OCI-LY7 (cell line): Measurements from ENCODE around the gene RBMS2. TPM values are rescaled to one million over a fixed set of nuclear protein-coding genes. Genes with fewer than 3 reads are reported as not detected.

Experiments
- BruUV-seq: library from RNA; stranded (reverse); fragments of 400-500 nt; replicated peaks from 2 replicates; lab custom pipeline; 2021; lab: Mats Ljungman, UMichigan
- CTCF ChIA-PET: fragments of 300-600 bp; sonication (Branson Sonifier 250); formaldehyde crosslinking; loops from one replicate; lab custom pipeline; 2022; ENCODE audit warnings: antibody characterized with exemption; ENCODE audit not compliant: unreplicated experiment; lab: Charles Lee
- POLR2A ChIA-PET: fragments of 300-600 bp; sonication (Branson Sonifier 250); formaldehyde crosslinking; loops from one replicate; lab custom pipeline; 2022; ENCODE audit warnings: antibody characterized with exemption; lab: Charles Lee
- DNase-seq: peaks from one replicate; pipeline ENCODE4 v3.0.0-alpha.2; 2015; ENCODE audit warnings: low spot score
- H2AFZ ChIP-seq: fragments of 200-600 bp; sonication (generic), shearing (Covaris generic); 2 replicates; pipeline ENCODE4 v1.6.1; 2014; ENCODE audit warnings: mild to moderate bottlenecking, antibody characterized with exemption, low read length, moderate library complexity
- H3K27ac ChIP-seq: fragments of 200-600 bp; sonication (generic); 2 replicates; pipeline ENCODE4 v1.5.1; 2014; ENCODE audit warnings: mixed run types, low read depth, mild to moderate bottlenecking, moderate library complexity, low read length, inconsistent platforms; ENCODE audit not compliant: poor library complexity, severe bottlenecking
- H3K36me3 ChIP-seq: fragments of 200-600 bp; sonication (generic); 2 replicates; pipeline ENCODE4 v1.6.1; 2014; ENCODE audit warnings: mild to moderate bottlenecking, antibody characterized with exemption, low read length, moderate library complexity, mixed read lengths; ENCODE audit not compliant: insufficient read depth
- H3K4me1 ChIP-seq: fragments of 200-600 bp; sonication (generic); 2 replicates; pipeline ENCODE4 v1.5.1; 2014; ENCODE audit warnings: mild to moderate bottlenecking, low read length; ENCODE audit not compliant: insufficient read depth, poor library complexity, severe bottlenecking
- H3K4me2 ChIP-seq: fragments of 200-600 bp; sonication (generic); 2 replicates; pipeline ENCODE4 v1.6.1; 2014; ENCODE audit warnings: mild to moderate bottlenecking, low read length
- H3K4me3 ChIP-seq: fragments of 200-600 bp; sonication (generic); 2 replicates; pipeline ENCODE4 v1.5.1; 2014; ENCODE audit warnings: mild to moderate bottlenecking, low read depth, low read length; ENCODE audit not compliant: poor library complexity, severe bottlenecking
- H3K79me2 ChIP-seq: fragments of 200-600 bp; sonication (generic); 2 replicates; pipeline ENCODE4 v1.6.1; 2016; ENCODE audit warnings: low read depth, mild to moderate bottlenecking, low read length, moderate library complexity, mixed read lengths; ENCODE audit not compliant: insufficient read depth
- H3K9me2 ChIP-seq: fragments of 200-600 bp; sonication (generic); 2 replicates; pipeline ENCODE4 v1.6.1; 2016; ENCODE audit warnings: mild to moderate bottlenecking, low read length, mixed read lengths; ENCODE audit not compliant: insufficient read depth
- H3K9me3 ChIP-seq: fragments of 200-600 bp; sonication (generic); 2 replicates; pipeline ENCODE4 v1.6.1; 2014; ENCODE audit warnings: mild to moderate bottlenecking, mixed run types, low read length, mixed read lengths
- H4K20me1 ChIP-seq: fragments of 200-600 bp; sonication (generic); 2 replicates; pipeline ENCODE4 v1.6.1; 2014; ENCODE audit warnings: mild to moderate bottlenecking, antibody characterized with exemption, low read length, moderate library complexity, mixed read lengths; ENCODE audit not compliant: insufficient read depth
- CTCF ChIP-seq: fragments of 200-600 bp; sonication (generic); conservative IDR thresholded peaks from 2 replicates; pipeline ENCODE4 v1.5.1; 2014; ENCODE audit warnings: mild to moderate bottlenecking, antibody characterized with exemption, low read length, moderate library complexity, mixed read lengths
- EZH2phosphoT487 ChIP-seq: fragments of 200-600 bp; sonication (generic); IDR thresholded peaks from 2 replicates; pipeline ENCODE4 v1.6.1; 2018; ENCODE audit warnings: low read depth, borderline replicate concordance, mild to moderate bottlenecking, mixed run types, antibody characterized with exemption, low read length, moderate library complexity, mixed read lengths
- intact Hi-C: fragments of 100-400 bp; cut with micrococcal nuclease; formaldehyde crosslinking; loops from one replicate; pipeline ENCODE4 v1.10.0; 2022; ENCODE audit not compliant: unreplicated experiment
- total RNA-seq, 2 experiments: library from RNA; depleted of rRNA in 1 of 2; stranded (reverse); fragments of >200 nt in 1 of 2; shearing (Covaris generic) in 1 of 2; gene quantifications; 2 replicates each; pipeline ENCODE4 v1.2.3, GENCODE V29; 2014 to 2022

Gene RBMS2
- total RNA-seq, 2 experiments from 2014 or later = 0.27 to 0.32 TPM

GRCh38 chr12:56632701-56633467 lies 111.3 kb downstream of the RBMS2 start:
- Histone ChIP-seq H3K9me2 (no peaks in the 10 kb centered on the region), H3K27ac (peak overlapping the region; percentile 92), H3K36me3 (peaks cover 10% of the 10 kb centered on the region), H2AFZ (no peak overlapping the region), H3K79me2 (peaks cover 70% of the 10 kb centered on the region), H3K4me1 (peaks cover 67% of the 10 kb centered on the region), H3K4me3 (peak overlapping the region; percentile 76), H3K4me2 (peak overlapping the region; percentile 98), H3K9me3 (no peaks in the 10 kb centered on the region), H4K20me1 (no peaks in the 10 kb centered on the region)
- TF ChIP-seq EZH2phosphoT487 = no peak
- no peak; the same call in 1 of the 2 replicates for TF ChIP-seq CTCF
- POLR2A ChIA-PET = interaction anchor here (0.5 to 1.2 kb wide), 2 partner anchors 13 to 35 kb away, joined by 3 to 5 read pairs; partner anchors contain the start of gene ATP5F1B
- peak; percentile 28 for DNase-seq
- intact Hi-C loops = loop anchor here (1.0 to 10.0 kb wide), 3 partner anchors 55 to 518 kb away; partner anchors contain the start of genes PTGES3, RPL41 and ZC3H10
- BruUV-seq = no TSS peak
- CTCF ChIA-PET = no interaction called here

DNA sequence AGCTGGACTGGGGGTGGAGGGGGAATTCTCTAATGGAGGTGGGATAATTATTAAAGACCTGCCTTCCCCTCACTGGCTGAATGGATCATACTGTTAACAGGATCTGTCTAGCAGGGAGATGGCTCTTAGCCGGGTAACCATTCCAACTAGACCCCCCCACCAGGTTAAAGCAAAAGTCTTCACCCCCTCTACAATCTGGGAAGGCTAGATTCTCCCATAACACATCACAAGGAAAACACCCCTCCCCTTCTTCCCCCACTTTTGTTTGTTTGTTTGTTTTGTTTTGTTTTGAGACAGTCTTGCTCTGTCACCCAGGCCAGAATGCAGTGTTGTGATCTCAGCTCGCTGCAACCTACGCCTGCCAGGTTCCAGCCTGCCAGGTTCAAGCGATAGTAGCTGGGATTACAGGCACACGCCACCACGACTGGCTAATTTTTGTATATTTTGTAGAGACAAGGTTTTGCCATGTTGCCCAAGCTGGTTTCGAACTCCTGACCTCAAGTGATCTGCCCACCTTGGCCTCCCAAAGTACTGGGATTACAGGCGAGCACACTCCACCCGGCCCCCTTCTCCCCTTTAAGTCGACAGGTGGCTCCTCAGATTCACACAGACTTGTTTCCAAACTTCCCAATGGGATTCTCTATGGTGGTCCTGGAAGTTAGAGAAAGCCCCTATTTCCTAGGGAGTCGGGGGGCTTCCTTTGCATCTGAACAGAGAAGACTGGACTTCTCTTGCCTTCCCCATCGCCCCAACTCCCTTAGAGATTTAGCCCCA lies 112.0 kb downstream of the RBMS2 start:
- Histone ChIP-seq H2AFZ (peak overlapping the region; percentile 37; the same call in 1 of the 2 replicates), H4K20me1 (no peaks in the 10 kb centered on the region), H3K79me2 (peaks cover 62% of the 10 kb centered on the region), H3K27ac (peak overlapping the region; percentile 92), H3K9me3 (no peaks in the 10 kb centered on the region), H3K36me3 (peaks cover 17% of the 10 kb centered on the region), H3K4me1 (peaks cover 68% of the 10 kb centered on the region), H3K4me3 (peak overlapping the region; percentile 76), H3K4me2 (peak overlapping the region; percentile 98), H3K9me2 (no peaks in the 10 kb centered on the region)
- ChIA-PET CTCF (no interaction called here), POLR2A (interaction anchor here (0.5 to 1.2 kb wide), 7 partner anchors 12 to 320 kb away, joined by 3 to 5 read pairs (median 3); partner anchors contain the start of gene ATP5F1B)
- no TSS peak for BruUV-seq
- DNase-seq = no peak
- no peak for TF ChIP-seq CTCF
- no peak for TF ChIP-seq EZH2phosphoT487
- intact Hi-C loops = loop anchor here (1.0 to 10.0 kb wide), 3 partner anchors 55 to 519 kb away; partner anchors contain the start of genes PTGES3, RPL41 and ZC3H10
